WI38 (cell line): ENCODE data around the gene GNAT3.

ENCODE experiments used
- H3K4me3 ChIP-seq: 2 replicates; pipeline ENCODE4 v1.5.1; 2011; ENCODE audit warnings: low read depth, mild to moderate bottlenecking, control low read depth, low read length
- CTCF ChIP-seq: IDR thresholded peaks from 2 replicates; pipeline ENCODE4 v1.5.1; 2012; ENCODE audit warnings: low read depth, mild to moderate bottlenecking, control low read depth, low read length

The GNAT3 gene

GRCh38 chr7:80458822-80459725 is 52.8 kb downstream of the GNAT3 start:
- H3K4me3 ChIP-seq, result no peak overlapping the region
- no peak for TF ChIP-seq CTCF

GRCh38 chr7:80453699-80454340 is 58.0 kb downstream of the GNAT3 start:
- H3K4me3 ChIP-seq, result no peak overlapping the region
- no peak for TF ChIP-seq CTCF

- no peak for TF ChIP-seq CTCF
- H3K4me3 ChIP-seq, result no peak overlapping the region
Measured at GRCh38 chr7:80450621-80451308, 61.1 kb downstream of the GNAT3 start.

GRCh38 chr7:80449836-80450235 is 62.0 kb downstream of the GNAT3 start:
- TF ChIP-seq CTCF, result no peak
- H3K4me3 ChIP-seq, result no peak overlapping the region

GRCh38 chr7:80445351-80445750 is 66.5 kb downstream of the GNAT3 start:
- H3K4me3 ChIP-seq, result no peak overlapping the region
- TF ChIP-seq CTCF, result no peak

- no peak for TF ChIP-seq CTCF
- no peak overlapping the region for H3K4me3 ChIP-seq
Measured at GRCh38 chr7:80444811-80445210, 67.1 kb downstream of the GNAT3 start.
